ENCODE data around the gene GLE1. TPM values are rescaled to one million over a fixed set of nuclear protein-coding genes. Genes with fewer than 3 reads are reported as not detected.

Gene GLE1, protein sequence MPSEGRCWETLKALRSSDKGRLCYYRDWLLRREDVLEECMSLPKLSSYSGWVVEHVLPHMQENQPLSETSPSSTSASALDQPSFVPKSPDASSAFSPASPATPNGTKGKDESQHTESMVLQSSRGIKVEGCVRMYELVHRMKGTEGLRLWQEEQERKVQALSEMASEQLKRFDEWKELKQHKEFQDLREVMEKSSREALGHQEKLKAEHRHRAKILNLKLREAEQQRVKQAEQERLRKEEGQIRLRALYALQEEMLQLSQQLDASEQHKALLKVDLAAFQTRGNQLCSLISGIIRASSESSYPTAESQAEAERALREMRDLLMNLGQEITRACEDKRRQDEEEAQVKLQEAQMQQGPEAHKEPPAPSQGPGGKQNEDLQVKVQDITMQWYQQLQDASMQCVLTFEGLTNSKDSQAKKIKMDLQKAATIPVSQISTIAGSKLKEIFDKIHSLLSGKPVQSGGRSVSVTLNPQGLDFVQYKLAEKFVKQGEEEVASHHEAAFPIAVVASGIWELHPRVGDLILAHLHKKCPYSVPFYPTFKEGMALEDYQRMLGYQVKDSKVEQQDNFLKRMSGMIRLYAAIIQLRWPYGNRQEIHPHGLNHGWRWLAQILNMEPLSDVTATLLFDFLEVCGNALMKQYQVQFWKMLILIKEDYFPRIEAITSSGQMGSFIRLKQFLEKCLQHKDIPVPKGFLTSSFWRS
- 10 to 100 TPM; 22.8 to 24.7 TPM for total RNA-seq
- 10 to 100 TPM; 11.3 to 19.4 TPM for polyA plus RNA-seq
- long read RNA-seq, donor 1, transcript GLE1-201 (16 exons, 3,321 nt): major isoform, 6 of 6 reads
- long read RNA-seq, donor 1, partial matches to known transcripts: 0 of 6 reads
- long read RNA-seq, donor 1, other reads (novel, unspliced or antisense): 0 of 6 reads
- long read RNA-seq, donor 2: 0 reads
- long read RNA-seq, donor 3, partial matches to known transcripts: 0 of 3 reads
- long read RNA-seq, donor 3, other reads (novel, unspliced or antisense): 0 of 3 reads
- long read RNA-seq, donor 4: 0 reads
- long read RNA-seq, donor 5, partial matches to known transcripts: 7 of 11 reads
- long read RNA-seq, donor 5, other reads (novel, unspliced or antisense): 0 of 11 reads

GRCh38 chr9:128504485-128505413, at the start of gene GLE1:
TSS of gene GLE1 (plus strand) at chr9:128504719. CDS start at chr9:128504806, 87 bp downstream.
- WGBS, 2 donors: 0% methylated on average over 64 of the region's 64 CpGs
- TF ChIP-seq, protein P1, sequence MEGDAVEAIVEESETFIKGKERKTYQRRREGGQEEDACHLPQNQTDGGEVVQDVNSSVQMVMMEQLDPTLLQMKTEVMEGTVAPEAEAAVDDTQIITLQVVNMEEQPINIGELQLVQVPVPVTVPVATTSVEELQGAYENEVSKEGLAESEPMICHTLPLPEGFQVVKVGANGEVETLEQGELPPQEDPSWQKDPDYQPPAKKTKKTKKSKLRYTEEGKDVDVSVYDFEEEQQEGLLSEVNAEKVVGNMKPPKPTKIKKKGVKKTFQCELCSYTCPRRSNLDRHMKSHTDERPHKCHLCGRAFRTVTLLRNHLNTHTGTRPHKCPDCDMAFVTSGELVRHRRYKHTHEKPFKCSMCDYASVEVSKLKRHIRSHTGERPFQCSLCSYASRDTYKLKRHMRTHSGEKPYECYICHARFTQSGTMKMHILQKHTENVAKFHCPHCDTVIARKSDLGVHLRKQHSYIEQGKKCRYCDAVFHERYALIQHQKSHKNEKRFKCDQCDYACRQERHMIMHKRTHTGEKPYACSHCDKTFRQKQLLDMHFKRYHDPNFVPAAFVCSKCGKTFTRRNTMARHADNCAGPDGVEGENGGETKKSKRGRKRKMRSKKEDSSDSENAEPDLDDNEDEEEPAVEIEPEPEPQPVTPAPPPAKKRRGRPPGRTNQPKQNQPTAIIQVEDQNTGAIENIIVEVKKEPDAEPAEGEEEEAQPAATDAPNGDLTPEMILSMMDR (IDR thresholded peaks at IDR 0.05; ENCODE audit: control extremely low read depth, extremely low read depth): no peak
- H3K27ac ChIP-seq (ENCODE audit: low read depth in 1 of 2, low read length in 1 of 2): peak within 1 kb of the TSS; percentile 64 to 94

GRCh38 chr9:128454991-128455390, 49.5 kb upstream of the GLE1 start:
- 88 to 90% methylated on average over 14 of the region's 14 CpGs for WGBS, 2 donors
- ATAC-seq (ENCODE audit: insufficient read depth, low FRiP score) (no peak), DNase-seq (no peak)
- Histone ChIP-seq H3K27ac (ENCODE audit: low read depth in 1 of 2, low read length in 1 of 2) (no peak overlapping the region), H3K9me3 (ENCODE audit: control insufficient read depth in 4 of 4, insufficient read depth in 3 of 4, low read length in 3 of 4) (no peaks in the 10 kb centered on the region), H3K4me3 (no peak overlapping the region), H3K36me3 (ENCODE audit: control insufficient read depth in 4 of 4, insufficient read depth in 4 of 4, low read length in 4 of 4) (peaks cover 0 to 6% (median 2%) of the 10 kb centered on the region in 4 donors), H3K27me3 (ENCODE audit: control insufficient read depth in 3 of 3, insufficient read depth in 3 of 3, low read length in 2 of 3) (no peaks in the 10 kb centered on the region), H3K4me1 (ENCODE audit: control insufficient read depth in 5 of 5, insufficient read depth in 5 of 5, low read length in 5 of 5) (peaks cover 0 to 10% (median 4%) of the 10 kb centered on the region in 5 donors), H3K9ac (ENCODE audit: insufficient read depth in 1 of 2, low read length in 2 of 2) (no peak overlapping the region)
- TF ChIP-seq, protein P1 (IDR thresholded peaks at IDR 0.05; ENCODE audit: control extremely low read depth, extremely low read depth): no peak

More at GRCh38 chr9:128504485-128505413, at the start of gene GLE1:
- ATAC-seq (ENCODE audit: insufficient read depth, low FRiP score) (peak; percentile 97), DNase-seq (peak; percentile 95 to 96 (median 96))
- Histone ChIP-seq H3K4me1 (ENCODE audit: control insufficient read depth in 5 of 5, insufficient read depth in 5 of 5, low read length in 5 of 5) (peaks cover 0 to 12% (median 4%) of the 10 kb centered on the region in 5 donors), H3K36me3 (ENCODE audit: control insufficient read depth in 4 of 4, insufficient read depth in 4 of 4, low read length in 4 of 4) (peaks cover 0 to 16% (median 10%) of the 10 kb centered on the region in 4 donors), H3K9ac (ENCODE audit: insufficient read depth in 1 of 2, low read length in 2 of 2) (peak within 1 kb of the TSS; percentile 74 to 96), H3K4me3 (peak within 1 kb of the TSS; percentile 97), H3K27me3 (ENCODE audit: control insufficient read depth in 3 of 3, insufficient read depth in 3 of 3, low read length in 2 of 3) (no peaks in the 10 kb centered on the region), H3K9me3 (ENCODE audit: control insufficient read depth in 4 of 4, insufficient read depth in 3 of 4, low read length in 3 of 4) (no peaks in the 10 kb centered on the region)

Data from lung (tissue), 16 donors.